Activated CD8-positive, alpha-beta T cell treated with anti-CD3 and anti-CD28 coated beads, Interleukin-2, amount 10 ng/mL, durations not matched to agents 7 days and 5 days (primary cell): Measurements from ENCODE around the gene TMEM81. TPM values are rescaled to one million over a fixed set of nuclear protein-coding genes. Genes with fewer than 3 reads are reported as not detected.

Experiments
- ATAC-seq: fragments of 150-1000 bp; cut with Tn5 transposase; one replicate; pipeline ENCODE4 v1.10.0; 2021; ENCODE audit warnings: moderate library complexity
- CTCF ChIA-PET: fragments of 350-600 bp; sonication (Branson Sonifier 250); formaldehyde crosslinking; loops from one replicate; lab custom pipeline; 2021; ENCODE audit warnings: antibody characterized with exemption; lab: Charles Lee
- POLR2A ChIA-PET: fragments of 350-600 bp; sonication (Branson Sonifier 250); formaldehyde crosslinking; loops from one replicate; lab custom pipeline; 2021; ENCODE audit warnings: antibody characterized with exemption; lab: Charles Lee
- DNase-seq: peaks from one replicate; pipeline ENCODE4 v3.0.0-alpha.2; 2020
- H3K27ac Mint-ChIP-seq: one replicate; pipeline ENCODE4 v1.8.0; 2021; ENCODE audit warnings: mild to moderate bottlenecking, mixed read lengths
- H3K27me3 Mint-ChIP-seq: one replicate; pipeline ENCODE4 v1.8.0; 2021; ENCODE audit warnings: low read depth, mixed read lengths
- H3K36me3 Mint-ChIP-seq: one replicate; pipeline ENCODE4 v1.8.0; 2021; ENCODE audit warnings: low read depth, mixed read lengths
- H3K4me1 Mint-ChIP-seq: one replicate; pipeline ENCODE4 v1.8.0; 2021; ENCODE audit warnings: low read depth, mixed read lengths
- H3K4me3 Mint-ChIP-seq: one replicate; pipeline ENCODE4 v1.8.0; 2021; ENCODE audit warnings: mild to moderate bottlenecking, mixed read lengths
- H3K9me3 Mint-ChIP-seq: one replicate; pipeline ENCODE4 v1.8.0; 2022; ENCODE audit warnings: mixed read lengths; ENCODE audit not compliant: insufficient read depth
- total RNA-seq, 2 experiments: library from RNA; stranded (reverse); gene quantifications; one replicate each; pipeline ENCODE4 v1.2.3, GENCODE V29; 2021

Gene TMEM81
- total RNA-seq, 2 experiments from 2014 or later, result 2.3 to 2.8 TPM

DNA sequence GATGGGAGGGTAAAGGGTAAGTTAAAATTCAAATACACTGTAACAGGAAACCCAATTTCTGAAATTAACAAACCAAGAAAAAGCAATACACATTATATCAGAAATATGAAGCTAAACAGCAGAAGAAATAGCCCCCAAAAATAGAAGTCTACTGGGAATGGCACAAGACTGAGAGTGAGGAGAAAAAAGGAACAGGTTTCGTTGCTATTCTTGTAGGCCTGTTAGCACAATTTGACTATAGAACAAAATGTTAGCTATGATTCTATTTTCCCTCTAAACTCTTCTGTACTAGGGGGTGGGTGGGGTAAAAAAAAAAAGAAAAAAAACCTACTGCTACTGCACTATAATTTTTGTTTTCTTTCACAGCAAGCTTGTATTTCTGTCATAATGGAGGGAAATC lies 25.0 kb upstream of the TMEM81 start:
- POLR2A ChIA-PET, result interaction anchor here (0.7 to 1.8 kb wide), 2 partner anchors 10 to 12 kb away, joined by 3 to 6 read pairs; partner anchors contain the start of gene RBBP5
- Mint-ChIP-seq H3K27me3 (no peaks in the 10 kb centered on the region), H3K4me1 (no peaks in the 10 kb centered on the region), H3K9me3 (no peaks in the 10 kb centered on the region), H3K4me3 (no peak overlapping the region), H3K36me3 (peaks cover 36% of the 10 kb centered on the region), H3K27ac (no peak overlapping the region)
- no peak for DNase-seq
- CTCF ChIA-PET, result interaction anchor here (0.8 to 3.1 kb wide), 9 partner anchors 9 to 245 kb away, joined by 3 to 10 read pairs (median 4); partner anchors contain the start of gene RBBP5
- no peak for ATAC-seq

DNA sequence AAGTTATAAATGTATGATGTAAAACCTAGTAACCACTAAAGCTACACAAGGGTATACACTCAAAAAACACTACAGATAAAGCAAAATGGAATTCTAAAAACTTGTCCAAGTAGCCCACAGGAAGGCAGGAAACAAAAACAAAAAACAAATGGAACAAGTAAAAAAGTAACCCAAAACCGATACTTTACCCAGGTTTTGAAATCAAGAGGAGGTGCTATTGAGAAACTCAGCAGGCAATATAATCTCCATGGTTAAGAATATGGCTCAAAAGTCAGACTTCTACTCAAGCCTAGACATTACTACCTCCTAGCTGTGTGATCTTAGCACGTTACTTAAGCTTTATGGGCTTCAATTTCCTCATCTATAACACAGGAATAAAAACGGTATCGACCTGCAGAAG lies 24.2 kb upstream of the TMEM81 start:
- POLR2A ChIA-PET, result interaction anchor here (0.7 kb wide), 1 partner anchor 633 kb away, joined by 3 read pairs; no protein-coding TSS in a partner anchor
- H3K27me3 Mint-ChIP-seq, result no peaks in the 10 kb centered on the region
- CTCF ChIA-PET, result interaction anchor here (0.8 to 3.1 kb wide), 6 partner anchors 12 to 245 kb away, joined by 3 to 10 read pairs (median 4); partner anchors contain the start of gene RBBP5
- no peak overlapping the region for H3K4me3 Mint-ChIP-seq
- H3K9me3 Mint-ChIP-seq, result no peaks in the 10 kb centered on the region
- H3K4me1 Mint-ChIP-seq, result no peaks in the 10 kb centered on the region
- H3K36me3 Mint-ChIP-seq, result peaks cover 37% of the 10 kb centered on the region
- no peak for ATAC-seq
- DNase-seq, result no peak
- no peak overlapping the region for H3K27ac Mint-ChIP-seq

DNA sequence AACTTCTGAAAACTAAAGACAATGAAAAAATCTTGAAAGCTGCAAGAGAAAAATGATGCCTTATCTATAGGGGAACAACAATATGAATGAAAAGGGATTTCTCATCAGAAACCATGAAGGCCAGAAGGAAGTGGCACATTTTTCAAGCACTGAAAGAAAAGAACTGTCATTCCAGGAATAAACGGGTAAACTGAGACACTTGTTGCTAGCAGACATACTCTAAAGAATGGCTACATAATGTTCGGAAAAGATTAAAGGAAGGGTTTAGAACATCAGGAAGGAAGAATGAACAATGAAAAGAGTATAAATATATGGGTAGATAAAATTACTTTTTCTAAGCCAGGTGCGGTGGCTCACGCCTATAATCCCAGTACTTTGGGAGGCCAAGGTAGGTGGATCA lies 23.1 kb upstream of the TMEM81 start:
- H3K4me1 Mint-ChIP-seq, result no peaks in the 10 kb centered on the region
- peaks cover 41% of the 10 kb centered on the region for H3K36me3 Mint-ChIP-seq
- H3K4me3 Mint-ChIP-seq, result no peak overlapping the region
- ATAC-seq, result no peak
- no peak overlapping the region for H3K27ac Mint-ChIP-seq
- CTCF ChIA-PET, result no interaction called here
- H3K27me3 Mint-ChIP-seq, result no peaks in the 10 kb centered on the region
- H3K9me3 Mint-ChIP-seq, result no peaks in the 10 kb centered on the region
- no peak for DNase-seq
- POLR2A ChIA-PET, result no interaction called here

DNA sequence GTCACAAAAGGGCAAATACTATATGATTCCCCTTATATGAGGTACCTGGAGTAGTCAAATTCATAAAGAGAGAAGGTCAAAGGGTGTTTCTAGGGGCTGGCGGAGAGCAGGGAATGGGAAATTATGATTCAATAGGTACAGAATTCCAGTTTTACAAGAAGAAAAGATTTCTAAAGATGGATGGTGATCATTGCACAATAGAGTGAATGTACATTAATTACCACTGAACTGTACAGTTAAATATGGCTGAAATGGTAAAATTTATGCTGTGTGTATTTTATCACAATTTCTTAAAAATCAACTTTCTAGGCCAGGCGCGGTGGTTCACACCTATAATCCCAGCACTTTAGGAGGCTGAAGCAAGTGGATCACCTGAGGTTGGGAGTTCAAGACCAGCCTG lies 18.1 kb upstream of the TMEM81 start:
- Mint-ChIP-seq H3K27ac (no peak overlapping the region), H3K27me3 (no peaks in the 10 kb centered on the region), H3K36me3 (peaks cover 70% of the 10 kb centered on the region), H3K9me3 (no peaks in the 10 kb centered on the region), H3K4me3 (no peak overlapping the region), H3K4me1 (no peaks in the 10 kb centered on the region)
- no peak for DNase-seq
- POLR2A ChIA-PET, result no interaction called here
- no peak for ATAC-seq
- CTCF ChIA-PET, result no interaction called here

DNA sequence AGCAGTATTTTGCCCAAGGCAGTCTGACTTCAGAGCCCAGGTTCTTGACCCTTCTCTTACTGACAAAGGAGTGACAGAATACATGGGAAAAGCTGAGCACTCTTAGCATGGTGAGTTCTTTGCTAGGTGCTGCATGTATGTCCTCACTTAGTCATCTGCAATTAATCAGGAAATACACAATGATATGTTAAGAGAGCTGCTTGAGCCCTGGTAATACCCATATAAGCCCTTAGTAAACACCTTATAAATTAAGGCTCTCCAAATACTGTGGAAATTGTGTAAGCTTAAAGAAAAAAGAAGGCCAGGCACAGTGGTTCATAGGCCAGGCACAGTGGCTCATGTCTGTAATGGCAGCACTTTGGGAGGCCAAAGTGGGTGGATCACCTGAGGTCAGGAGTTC lies 14.0 kb upstream of the TMEM81 start:
- DNase-seq (no peak), ATAC-seq (no peak)
- ChIA-PET POLR2A (interaction anchor here (0.6 kb wide), 1 partner anchor 860 kb away, joined by 3 read pairs; no protein-coding TSS in a partner anchor), CTCF (interaction anchor here (0.9 to 2.3 kb wide), 3 partner anchors 23 to 158 kb away, joined by 3 to 6 read pairs (median 3); partner anchors contain the start of gene RBBP5)
- H3K4me3 Mint-ChIP-seq, result no peak overlapping the region
- H3K4me1 Mint-ChIP-seq, result no peaks in the 10 kb centered on the region
- peaks cover 67% of the 10 kb centered on the region for H3K36me3 Mint-ChIP-seq
- H3K27ac Mint-ChIP-seq, result no peak overlapping the region
- no peaks in the 10 kb centered on the region for H3K27me3 Mint-ChIP-seq
- no peaks in the 10 kb centered on the region for H3K9me3 Mint-ChIP-seq

DNA sequence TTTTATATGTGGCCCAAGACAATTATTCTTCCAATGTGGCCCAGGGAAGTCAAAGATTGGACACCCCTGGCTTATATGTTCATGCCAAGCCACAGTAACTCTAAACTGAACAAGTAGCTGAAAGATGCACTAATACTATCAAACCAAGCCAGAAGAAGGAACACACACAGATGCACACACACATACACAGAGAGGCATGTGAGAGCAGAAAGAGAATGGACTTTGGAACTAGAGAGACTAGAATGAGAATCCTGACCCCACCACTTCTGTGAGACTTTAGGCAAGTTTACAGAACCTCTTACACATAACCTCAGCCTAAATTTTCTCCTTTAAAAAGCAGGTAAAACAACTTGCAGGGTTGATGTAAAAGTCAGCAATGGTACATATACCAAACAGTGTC lies 11.2 kb upstream of the TMEM81 start:
- no peak overlapping the region for H3K27ac Mint-ChIP-seq
- ATAC-seq, result no peak

DNA sequence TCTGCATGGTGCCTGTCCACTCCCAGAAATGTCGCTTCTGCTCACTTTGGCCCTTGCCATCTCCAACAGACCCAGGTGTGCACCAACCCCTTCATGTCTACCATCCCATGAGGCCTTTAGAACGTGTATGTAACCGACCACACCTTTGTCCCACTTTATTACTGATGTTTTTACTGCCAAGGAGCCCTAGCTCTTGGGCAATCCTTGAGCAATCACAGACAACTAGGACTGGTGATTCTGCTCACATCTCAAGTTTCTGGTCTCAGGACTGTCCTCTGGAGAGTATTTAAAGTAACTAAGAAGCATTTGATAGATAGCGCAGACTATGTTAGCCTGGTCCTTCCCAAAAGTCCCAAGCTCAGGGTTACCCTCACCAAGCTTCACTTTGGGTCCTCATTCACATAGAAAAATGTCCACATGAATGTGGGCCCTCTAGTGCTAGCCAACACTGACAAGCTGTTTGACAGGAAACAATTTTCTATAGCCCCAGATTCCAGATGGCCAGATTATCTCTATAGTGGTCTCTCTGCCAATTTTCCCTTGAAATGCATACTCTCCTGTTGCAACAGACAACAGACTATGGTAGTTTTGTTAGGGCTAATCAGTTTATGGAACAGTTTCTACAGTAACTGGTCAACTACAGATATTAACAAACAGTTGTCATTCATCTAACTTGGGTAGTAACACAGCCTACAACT lies 6.9 kb upstream of the TMEM81 start:
- Mint-ChIP-seq H3K27me3 (no peaks in the 10 kb centered on the region), H3K4me3 (no peak overlapping the region), H3K36me3 (peaks cover 44% of the 10 kb centered on the region), H3K4me1 (no peaks in the 10 kb centered on the region), H3K9me3 (no peaks in the 10 kb centered on the region), H3K27ac (no peak overlapping the region)
- ChIA-PET POLR2A (no interaction called here), CTCF (interaction anchor here (1.0 to 5.1 kb wide), 3 partner anchors 28 to 30 kb away, joined by 3 to 26 read pairs (median 8); no protein-coding TSS in a partner anchor)
- DNase-seq (no peak), ATAC-seq (no peak)

More for the DNA sequence above, 11.2 kb upstream of the TMEM81 start:
- no peak for DNase-seq
- Mint-ChIP-seq H3K9me3 (no peaks in the 10 kb centered on the region), H3K27me3 (no peaks in the 10 kb centered on the region), H3K4me3 (no peak overlapping the region), H3K4me1 (no peaks in the 10 kb centered on the region), H3K36me3 (peaks cover 62% of the 10 kb centered on the region)
- ChIA-PET POLR2A (no interaction called here), CTCF (interaction anchor here (1.5 kb wide), 1 partner anchor 34 kb away, joined by 3 read pairs; no protein-coding TSS in a partner anchor)

DNA sequence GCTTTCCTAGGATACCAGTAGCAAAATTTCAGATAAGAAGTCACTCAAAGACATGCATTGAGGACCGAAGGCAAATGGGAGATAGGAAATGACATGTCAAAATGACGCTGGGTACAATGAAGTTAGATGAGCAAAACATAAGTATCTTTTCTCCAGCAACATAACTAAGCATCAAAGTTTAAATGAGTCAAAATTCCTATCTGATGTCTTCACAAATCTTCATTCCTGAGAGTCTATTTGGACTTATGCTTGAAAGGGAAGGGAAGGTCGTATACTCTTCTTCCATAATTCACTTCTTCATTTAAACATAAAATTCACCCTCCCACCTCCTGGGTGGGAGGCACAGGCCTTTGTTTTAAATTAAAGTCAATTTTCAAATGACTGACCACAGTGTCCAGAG lies 4.1 kb upstream of the TMEM81 start:
- CTCF ChIA-PET, result interaction anchor here (5.1 kb wide), 1 partner anchor 27 kb away, joined by 26 read pairs; no protein-coding TSS in a partner anchor
- no peaks in the 10 kb centered on the region for H3K27me3 Mint-ChIP-seq
- ATAC-seq (no peak), DNase-seq (no peak)
- no peaks in the 10 kb centered on the region for H3K9me3 Mint-ChIP-seq
- POLR2A ChIA-PET, result interaction anchor here (2.0 kb wide), 1 partner anchor 33 kb away, joined by 4 read pairs; the partner anchor contains the start of gene RBBP5
- H3K36me3 Mint-ChIP-seq, result peaks cover 36% of the 10 kb centered on the region
- H3K4me1 Mint-ChIP-seq, result no peaks in the 10 kb centered on the region
- H3K27ac Mint-ChIP-seq, result no peak overlapping the region
- H3K4me3 Mint-ChIP-seq, result no peak overlapping the region

DNA sequence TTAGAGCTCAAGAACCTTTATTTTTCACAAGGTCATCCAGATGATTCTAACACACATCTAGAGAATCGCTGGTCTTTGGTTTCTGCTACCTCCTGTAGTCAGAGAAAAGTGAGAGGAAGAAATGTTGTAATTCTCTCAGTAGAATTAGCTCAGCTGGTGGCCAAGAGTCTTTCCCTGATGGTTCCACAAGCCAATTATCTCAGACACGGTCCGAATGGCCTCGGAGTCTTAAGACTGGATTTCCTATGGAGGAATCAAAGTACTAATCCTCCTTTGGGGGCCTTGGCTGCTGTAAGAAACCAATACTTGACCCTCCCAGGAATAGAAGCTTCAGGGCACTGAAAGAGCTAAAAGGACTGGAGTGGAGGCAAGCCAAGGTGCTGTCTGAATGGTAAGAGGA lies 1.8 kb downstream of the TMEM81 start:
- ChIA-PET CTCF (interaction anchor here (0.9 to 11.2 kb wide), 5 partner anchors 11 to 173 kb away, joined by 3 to 81 read pairs (median 3); no protein-coding TSS in a partner anchor), POLR2A (no interaction called here)
- Mint-ChIP-seq H3K9me3 (no peaks in the 10 kb centered on the region), H3K27ac (no peak overlapping the region), H3K36me3 (peaks cover 21% of the 10 kb centered on the region), H3K27me3 (no peaks in the 10 kb centered on the region), H3K4me3 (no peak overlapping the region), H3K4me1 (no peaks in the 10 kb centered on the region)
- ATAC-seq (no peak), DNase-seq (no peak)

DNA sequence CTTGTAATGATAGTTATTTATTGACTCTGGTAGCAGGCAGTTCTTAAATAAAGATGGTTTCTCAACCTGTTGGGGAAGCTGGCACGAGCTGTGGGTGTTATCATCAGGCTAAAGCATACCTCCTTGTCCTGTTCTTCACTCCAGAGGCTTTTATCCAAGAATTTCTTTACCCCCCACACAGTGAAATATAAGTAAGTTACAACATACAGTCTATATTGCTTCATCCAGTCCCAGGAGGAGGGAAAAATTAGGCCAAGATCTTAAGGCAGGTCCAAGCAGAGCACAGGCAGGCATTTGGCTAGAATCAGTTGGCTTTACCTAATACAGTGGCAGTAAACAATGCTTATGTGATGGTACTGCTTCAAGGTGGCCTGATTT lies 6.3 kb downstream of the TMEM81 start:
- ChIA-PET POLR2A (interaction anchor here (1.4 kb wide), 1 partner anchor 106 kb away, joined by 3 read pairs; no protein-coding TSS in a partner anchor), CTCF (interaction anchor here (11.2 kb wide), 1 partner anchor 15 kb away, joined by 81 read pairs; no protein-coding TSS in a partner anchor)
- no peak overlapping the region for H3K4me3 Mint-ChIP-seq
- ATAC-seq (no peak), DNase-seq (no peak)
- H3K27me3 Mint-ChIP-seq, result no peaks in the 10 kb centered on the region
- H3K27ac Mint-ChIP-seq, result no peak overlapping the region
- peaks cover 3% of the 10 kb centered on the region for H3K36me3 Mint-ChIP-seq
- no peaks in the 10 kb centered on the region for H3K9me3 Mint-ChIP-seq
- H3K4me1 Mint-ChIP-seq, result no peaks in the 10 kb centered on the region

DNA sequence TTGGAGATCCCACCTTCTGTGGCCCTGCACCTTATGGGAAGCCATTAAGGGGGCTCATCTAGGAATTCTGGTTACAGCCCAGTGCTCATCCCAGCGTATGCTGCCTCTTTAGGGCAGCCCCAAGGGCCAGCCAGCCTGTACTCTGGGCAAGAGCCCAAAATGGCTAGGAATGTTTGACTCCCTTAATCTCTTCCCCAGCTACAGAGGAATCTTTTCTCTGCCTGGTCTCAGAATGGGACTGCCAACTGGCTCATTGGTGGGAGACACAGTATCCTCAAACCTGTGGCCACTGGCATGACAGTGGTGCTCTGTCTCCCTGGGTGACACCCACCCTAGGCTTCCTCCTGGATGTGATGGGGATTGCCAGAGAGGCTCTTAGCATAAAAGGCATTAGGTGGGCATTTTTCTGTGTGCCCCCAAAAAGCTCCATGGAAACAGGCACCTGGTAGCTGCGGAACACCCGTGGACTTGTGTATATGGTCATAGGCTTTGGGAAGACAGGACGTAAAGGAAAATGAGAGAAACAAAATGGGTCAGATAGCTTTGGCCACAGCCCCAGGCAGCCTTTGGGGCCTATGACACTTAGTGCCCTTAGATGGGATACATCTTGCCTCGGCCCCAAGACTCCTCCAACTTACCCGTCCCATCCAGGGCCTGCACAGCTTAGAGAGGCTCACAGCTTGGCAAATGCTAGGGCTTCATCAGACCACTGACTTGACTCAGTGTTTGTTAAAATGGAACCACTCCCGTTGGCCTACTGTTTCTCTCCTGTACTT lies 6.9 kb downstream of the TMEM81 start:
- H3K27me3 Mint-ChIP-seq, result no peaks in the 10 kb centered on the region
- no peaks in the 10 kb centered on the region for H3K9me3 Mint-ChIP-seq
- H3K27ac Mint-ChIP-seq, result no peak overlapping the region
- ATAC-seq (no peak), DNase-seq (no peak)
- no peaks in the 10 kb centered on the region for H3K4me1 Mint-ChIP-seq
- ChIA-PET CTCF (interaction anchor here (11.2 kb wide), 1 partner anchor 15 kb away, joined by 81 read pairs; no protein-coding TSS in a partner anchor), POLR2A (interaction anchor here (1.4 kb wide), 1 partner anchor 105 kb away, joined by 3 read pairs; no protein-coding TSS in a partner anchor)
- H3K4me3 Mint-ChIP-seq, result no peak overlapping the region
- peaks cover under 1% of the 10 kb centered on the region for H3K36me3 Mint-ChIP-seq
